ENCODE results near the gene NEK10.

Gene NEK10

GRCh38 chr3:27165321-27165721, 203.9 kb downstream of the NEK10 start:
- no peak for TF ChIP-seq CTCF (IDR thresholded peaks at IDR 0.05; ENCODE audit: extremely low read depth, missing control alignments)
- DNase-seq (ENCODE audit: low spot score) = no peak

- DNase-seq (ENCODE audit: low spot score) = no peak
- no peak for TF ChIP-seq CTCF (IDR thresholded peaks at IDR 0.05; ENCODE audit: extremely low read depth, missing control alignments)
These were observed 208.3 kb downstream of the NEK10 start for GRCh38 chr3:27160779-27161287.

GRCh38 chr3:27160146-27160545, 209.0 kb downstream of the NEK10 start:
- no peak for TF ChIP-seq CTCF (IDR thresholded peaks at IDR 0.05; ENCODE audit: extremely low read depth, missing control alignments)
- no peak for DNase-seq (ENCODE audit: low spot score)

GRCh38 chr3:27147215-27147614, 222.0 kb downstream of the NEK10 start:
- TF ChIP-seq CTCF (IDR thresholded peaks at IDR 0.05; ENCODE audit: extremely low read depth, missing control alignments) = no peak
- DNase-seq (ENCODE audit: low spot score) = no peak

- TF ChIP-seq CTCF (IDR thresholded peaks at IDR 0.05; ENCODE audit: extremely low read depth, missing control alignments) = no peak
- DNase-seq (ENCODE audit: low spot score) = no peak
These were observed 222.4 kb downstream of the NEK10 start for GRCh38 chr3:27146786-27147185.

GRCh38 chr3:27145719-27146118, 223.5 kb downstream of the NEK10 start:
- no peak for DNase-seq (ENCODE audit: low spot score)
- no peak for TF ChIP-seq CTCF (IDR thresholded peaks at IDR 0.05; ENCODE audit: extremely low read depth, missing control alignments)

- no peak for TF ChIP-seq CTCF (IDR thresholded peaks at IDR 0.05; ENCODE audit: extremely low read depth, missing control alignments)
- DNase-seq (ENCODE audit: low spot score) = no peak
These were observed 227.5 kb downstream of the NEK10 start for GRCh38 chr3:27141668-27142067.

Measured in GM20000 (cell line).